ENCODE measurements around the gene ZNF775.

GRCh38 chr7:150335108-150335773 lies 43.9 kb upstream of the ZNF775 start:
- TF ChIP-seq ZNF639 (CRISPR knock-in tag; conservative IDR thresholded peaks at IDR 0.05) (no peak), CBX1 (IDR thresholded peaks at IDR 0.05; ENCODE audit: low read depth) (no peak), STAT6 (CRISPR knock-in tag; IDR thresholded peaks at IDR 0.05; ENCODE audit: borderline replicate concordance) (no peak), ZMAT3 (CRISPR knock-in tag; conservative IDR thresholded peaks at IDR 0.05) (no peak), ZNF646 (CRISPR knock-in tag; IDR thresholded peaks at IDR 0.05) (no peak), BRCA1 (CRISPR knock-in tag; IDR thresholded peaks at IDR 0.05) (no peak), CTCF (CRISPR knock-in tag; IDR thresholded peaks at IDR 0.05) (no peak), YY1 (IDR thresholded peaks at IDR 0.05; ENCODE audit: insufficient read depth, insufficient replicate concordance, low read depth, low read length) (no peak), TCF7 (IDR thresholded peaks at IDR 0.05; ENCODE audit: low read depth) (no peak), ZNF878 (CRISPR knock-in tag; IDR thresholded peaks at IDR 0.05) (no peak), ZNF350 (CRISPR knock-in tag; IDR thresholded peaks at IDR 0.05; ENCODE audit: borderline replicate concordance, low read depth) (no peak), ELF4 (CRISPR knock-in tag; IDR thresholded peaks at IDR 0.05; ENCODE audit: borderline replicate concordance) (no peak), ZNF530 (CRISPR knock-in tag; IDR thresholded peaks at IDR 0.05; ENCODE audit: low read depth) (no peak)
